ENCODE measurements around the gene TAOK3.
"Not testable (repeated sequence)": the region's sequence is repeated elsewhere in the genome, so short reads cannot be mapped to it uniquely, and the experiment has no call there.

The TAOK3 gene

GRCh38 chr12:118371321-118372282, 1.1 kb downstream of the TAOK3 start:
- DNase-seq = no peak

DNA sequence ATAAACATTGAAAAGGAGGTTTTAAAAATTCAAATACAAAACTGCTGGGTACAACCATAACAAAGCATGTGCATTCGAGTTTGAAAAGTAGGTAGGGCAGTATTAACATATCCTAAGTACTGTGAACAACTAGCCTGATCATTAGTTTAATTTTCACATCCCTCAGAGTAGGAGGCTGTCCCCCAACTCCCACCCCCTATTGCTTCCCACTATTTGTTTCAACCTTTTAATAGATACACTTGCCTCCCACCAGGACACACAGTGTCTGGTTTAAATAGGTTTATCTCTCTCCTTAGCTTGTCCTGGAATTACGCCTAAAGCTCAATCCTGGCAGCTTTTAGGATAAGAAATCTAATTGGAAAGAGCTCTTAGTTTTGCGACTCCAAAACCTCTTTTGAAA, 2.1 kb downstream of the TAOK3 start:
- no peak for DNase-seq

GRCh38 chr12:118368821-118369220, 3.9 kb downstream of the TAOK3 start:
- no peak for DNase-seq

DNA sequence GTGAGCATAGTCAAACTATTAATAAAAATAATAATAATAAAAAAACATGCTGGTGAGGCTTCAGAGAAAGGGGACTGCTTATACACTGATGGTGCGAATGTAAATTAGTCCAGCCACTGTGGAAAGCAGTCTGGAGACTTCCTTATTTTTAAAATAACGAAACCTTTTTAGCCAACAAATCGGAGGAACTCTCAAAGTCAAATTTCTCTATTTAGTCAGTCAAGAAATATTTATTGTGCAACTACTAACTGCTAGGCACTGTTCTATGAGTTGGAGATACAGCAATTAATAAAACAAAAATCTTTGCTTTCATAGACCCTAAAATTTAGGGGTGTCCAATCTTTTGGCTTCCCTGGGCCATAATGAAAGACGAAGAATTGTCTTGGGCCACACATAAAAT, 10.8 kb downstream of the TAOK3 start:
- DNase-seq = no peak

GRCh38 chr12:118361092-118361404, 11.7 kb downstream of the TAOK3 start:
- DNase-seq = no peak

DNA sequence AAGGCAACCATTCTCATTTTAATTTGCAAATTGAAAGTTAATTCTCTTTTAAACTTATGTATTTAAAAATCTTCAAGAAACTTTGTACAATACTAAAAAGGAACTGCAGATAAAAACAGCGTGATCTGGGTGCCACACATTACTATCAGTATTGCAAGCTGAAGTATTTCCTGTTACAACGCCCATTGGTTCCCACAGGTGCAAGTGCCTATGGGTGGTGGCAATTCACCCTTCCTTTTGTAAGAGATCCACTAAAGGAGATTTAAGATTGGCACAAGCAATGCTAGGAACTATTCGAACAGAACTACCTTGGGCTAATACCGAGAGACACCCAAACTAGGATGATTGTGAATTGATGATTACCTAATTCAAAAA, 13.2 kb downstream of the TAOK3 start:
- no peak for DNase-seq

- no peak for DNase-seq
Observed at GRCh38 chr12:118358612-118359540, 13.8 kb downstream of the TAOK3 start.

DNA sequence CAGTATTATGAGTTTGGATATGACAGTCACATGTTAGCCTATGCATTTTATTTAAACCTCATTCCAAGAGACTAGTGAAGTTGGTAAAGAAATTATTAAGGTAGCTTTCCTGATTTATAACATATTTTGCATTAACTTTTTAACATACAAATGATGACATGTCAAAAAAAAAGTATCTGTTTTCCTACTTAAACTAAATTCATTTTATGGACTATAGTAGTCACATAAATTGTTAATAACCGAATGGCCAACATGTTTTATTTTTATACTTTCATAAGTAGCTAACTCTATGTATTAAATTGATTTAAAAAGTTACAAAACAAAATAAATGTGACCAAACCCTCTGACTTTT, 14.7 kb downstream of the TAOK3 start:
- DNase-seq = no peak

GRCh38 chr12:118357257-118358007, 15.3 kb downstream of the TAOK3 start:
- no peak for DNase-seq

DNA sequence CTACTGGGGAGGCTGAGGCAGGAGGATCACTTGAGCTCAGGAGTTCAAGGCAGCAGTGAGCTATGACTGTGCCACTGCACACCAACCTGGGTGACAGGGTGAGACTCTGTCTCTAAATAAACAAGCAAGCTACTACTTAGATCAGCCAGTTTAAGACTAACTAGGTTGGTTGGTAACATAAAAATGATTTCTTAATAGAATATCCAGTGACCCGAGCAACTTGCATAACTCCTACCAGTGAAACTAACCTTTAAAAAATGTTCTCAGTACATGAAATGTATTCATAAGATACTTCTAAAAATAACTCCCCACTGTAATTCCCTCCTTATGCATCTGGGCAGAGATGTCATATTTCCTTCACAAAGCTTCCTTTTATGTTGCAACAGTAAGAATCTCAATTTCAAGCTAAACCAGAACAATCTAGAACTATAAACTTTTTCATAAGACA, 15.9 kb downstream of the TAOK3 start:
- DNase-seq = no peak

DNA sequence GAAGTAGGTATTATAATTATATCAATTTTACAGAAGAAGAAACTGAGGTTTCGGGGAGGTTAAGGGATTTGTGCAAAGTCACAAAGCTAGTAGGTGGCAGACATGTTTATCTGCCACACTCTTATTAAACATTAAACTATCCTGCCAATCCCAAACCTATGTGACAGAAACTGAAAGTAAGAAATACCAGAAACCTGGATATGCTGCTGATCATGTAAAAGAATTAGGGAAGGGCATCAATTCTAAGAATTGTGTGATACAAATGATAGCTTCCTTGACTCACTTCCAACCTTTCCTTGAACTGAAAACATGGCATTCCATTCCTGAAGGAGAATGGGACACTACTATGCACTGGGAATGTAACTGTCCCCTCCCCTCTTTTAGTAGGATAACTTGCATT, 16.9 kb downstream of the TAOK3 start:
- DNase-seq = no peak

- no peak for DNase-seq
Observed at GRCh38 chr12:118354903-118355302, 17.8 kb downstream of the TAOK3 start.

DNA sequence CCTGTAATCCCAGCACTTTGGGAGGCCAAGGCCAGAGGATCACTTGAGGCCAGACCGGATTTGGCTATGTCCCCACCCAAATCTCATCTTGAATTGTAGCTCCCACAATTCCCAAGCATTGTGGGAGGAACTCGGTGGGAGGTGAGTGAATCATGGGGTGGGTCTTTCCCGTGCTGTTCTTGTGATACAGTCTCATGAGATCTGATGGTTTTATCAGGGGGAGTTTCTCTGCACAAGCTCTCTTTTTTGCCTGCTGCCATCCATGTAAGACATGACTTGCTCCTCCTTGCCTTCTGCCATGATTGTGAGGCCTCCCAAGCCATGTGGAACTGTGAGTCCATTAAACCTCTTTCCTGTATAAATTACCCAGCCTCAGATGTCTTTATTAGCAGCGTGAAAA, 18.2 kb downstream of the TAOK3 start:
- not testable (repeated sequence) for DNase-seq

DNA sequence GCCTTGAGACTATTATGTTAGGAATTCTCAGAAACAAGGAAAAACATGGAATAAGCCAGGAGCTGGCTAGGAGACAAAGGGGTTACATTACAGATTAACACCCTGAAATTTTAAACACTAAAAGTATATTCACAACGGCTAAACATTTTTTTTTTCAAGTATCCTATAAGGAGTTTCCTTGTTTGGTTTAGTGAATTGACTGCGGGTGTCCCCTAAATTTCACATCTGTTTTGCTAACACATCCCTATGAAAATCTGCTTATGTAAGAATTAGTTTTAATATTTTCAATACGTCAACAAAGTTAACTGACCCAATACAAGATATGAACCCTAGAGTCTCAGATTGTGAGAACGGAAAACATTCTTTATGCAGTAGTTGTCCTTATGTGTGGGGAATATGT, 19.0 kb downstream of the TAOK3 start:
- DNase-seq = no peak

- DNase-seq = no peak
Observed at GRCh38 chr12:118350908-118351559, 21.7 kb downstream of the TAOK3 start.

- no peak for DNase-seq
Observed at GRCh38 chr12:118347916-118348315, 24.8 kb downstream of the TAOK3 start.

- DNase-seq = no peak
Observed at GRCh38 chr12:118346895-118347294, 25.8 kb downstream of the TAOK3 start.

GRCh38 chr12:118345355-118345754, 27.4 kb downstream of the TAOK3 start:
- no peak for DNase-seq

GRCh38 chr12:118344829-118345228, 27.9 kb downstream of the TAOK3 start:
- no peak for DNase-seq

- no peak for DNase-seq
Observed at GRCh38 chr12:118342090-118342489, 30.6 kb downstream of the TAOK3 start.

DNA sequence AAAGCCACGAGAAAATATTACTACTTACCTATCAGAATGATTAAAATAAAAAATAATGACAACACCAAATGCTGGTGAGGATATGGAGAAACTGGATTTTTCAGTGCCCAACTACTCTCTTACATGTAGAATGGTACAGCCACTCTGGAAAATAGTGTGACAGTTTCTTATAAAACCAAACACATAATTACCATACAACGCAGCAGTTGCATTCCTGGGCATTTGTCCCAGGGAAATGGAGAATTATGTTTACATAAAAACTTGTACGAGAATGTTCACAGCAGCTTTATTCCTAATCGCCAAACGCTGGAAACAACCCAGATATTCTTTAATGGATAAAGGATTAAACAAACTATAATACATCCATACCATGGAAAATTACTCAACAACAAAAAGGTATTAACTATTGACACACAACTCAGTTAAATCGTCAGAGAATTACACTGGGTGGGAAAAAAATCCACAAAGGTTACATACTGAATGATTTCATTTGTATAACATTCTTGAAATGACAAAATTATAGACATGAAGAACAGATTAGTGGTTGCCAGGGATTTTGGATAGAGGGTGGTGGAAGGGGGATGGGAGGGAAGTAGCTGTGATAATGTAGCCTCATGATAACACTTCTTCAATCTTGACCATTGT, 35.4 kb downstream of the TAOK3 start:
- no peak for DNase-seq

DNA sequence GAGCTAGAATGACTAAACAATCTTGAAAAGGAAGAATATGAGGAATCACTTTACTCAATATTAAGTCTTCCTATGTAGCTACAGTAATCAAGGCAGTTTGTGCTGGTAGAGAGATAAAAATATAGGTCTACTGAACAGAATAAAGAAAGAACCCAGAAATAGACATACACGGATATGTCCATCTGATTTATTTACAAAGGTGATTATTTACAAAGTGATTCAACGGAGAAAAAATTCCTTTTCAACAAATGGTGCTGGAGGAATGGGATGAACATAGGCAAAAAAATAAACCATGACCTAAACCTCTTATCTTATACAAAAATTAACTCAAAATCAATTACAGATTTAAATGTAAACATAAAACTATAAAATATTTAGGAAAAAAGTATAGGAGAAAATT, 36.6 kb downstream of the TAOK3 start:
- no peak for DNase-seq
